ENCODE results near the gene FBXO44. TPM values are rescaled to one million over a fixed set of nuclear protein-coding genes. Genes with fewer than 3 reads are reported as not detected.

FBXO44 gene
- total and polyA plus RNA-seq, 2 experiments from 2014 or later: 22.0 to 30.8 TPM

GRCh38 chr1:11647333-11647732 is 7.3 kb upstream of the FBXO44 start:
- Mint-ChIP-seq H3K27ac (no peak overlapping the region), H3K4me1 (peaks cover 28% of the 10 kb centered on the region), H3K27me3 (ENCODE audit: insufficient read depth, low read depth, poor library complexity) (peaks cover 19% of the 10 kb centered on the region), H3K36me3 (ENCODE audit: low read depth) (peaks cover 2% of the 10 kb centered on the region; the same call in 1 of the 3 replicates), H3K9me3 (no peaks in the 10 kb centered on the region), H3K4me3 (no peak overlapping the region)
- H3K36me3 ChIP-seq (ENCODE audit: insufficient read depth): no peaks in the 10 kb centered on the region
- no peak overlapping the region for H3K4me3 ChIP-seq
- peaks cover 14% of the 10 kb centered on the region; the same call in 1 of the 2 replicates for H3F3A ChIP-seq (replicated peaks; ENCODE audit: low read depth)
- peaks cover 8% of the 10 kb centered on the region for H4K20me1 ChIP-seq (replicated peaks; ENCODE audit: insufficient read depth)
- H3K27me3 ChIP-seq (ENCODE audit: insufficient read depth): no peaks in the 10 kb centered on the region
- no peak overlapping the region for H3K27ac ChIP-seq (ENCODE audit: low read depth)
- H3K9me2 ChIP-seq (ENCODE audit: insufficient read depth): no peaks in the 10 kb centered on the region
- H3K4me1 ChIP-seq (ENCODE audit: insufficient read depth): peaks cover 16% of the 10 kb centered on the region
- ATAC-seq: no peak
- DNase-seq (ENCODE audit: low spot score): no peak
- TF ChIP-seq JUNB (IDR thresholded peaks at IDR 0.05; ENCODE audit: unreplicated experiment) (no peak), STAT1 (IDR thresholded peaks at IDR 0.05; ENCODE audit: unreplicated experiment) (no peak), ZNF114 (CRISPR knock-in tag; IDR thresholded peaks at IDR 0.05) (no peak), EZH2phosphoT487 (IDR thresholded peaks at IDR 0.05; ENCODE audit: unreplicated experiment) (no peak), EZH2 (IDR thresholded peaks at IDR 0.05; ENCODE audit: low read depth, unreplicated experiment) (no peak), CREB1 (CRISPR knock-in tag; IDR thresholded peaks at IDR 0.05; ENCODE audit: low read depth) (no peak), ZNF462 (CRISPR knock-in tag; IDR thresholded peaks at IDR 0.05) (no peak), ETS1 (IDR thresholded peaks at IDR 0.05) (no peak), NANOG (IDR thresholded peaks at IDR 0.05; ENCODE audit: borderline replicate concordance) (no peak), ZNF331 (CRISPR knock-in tag; IDR thresholded peaks at IDR 0.05; ENCODE audit: low read depth) (no peak), POLR2AphosphoS5 (IDR thresholded peaks at IDR 0.05; ENCODE audit: low read depth) (no peak), CTCF (conservative IDR thresholded peaks at IDR 0.05; ENCODE audit: low read depth in 2 of 2) (no peak)
- TF ChIP-seq, protein P1, sequence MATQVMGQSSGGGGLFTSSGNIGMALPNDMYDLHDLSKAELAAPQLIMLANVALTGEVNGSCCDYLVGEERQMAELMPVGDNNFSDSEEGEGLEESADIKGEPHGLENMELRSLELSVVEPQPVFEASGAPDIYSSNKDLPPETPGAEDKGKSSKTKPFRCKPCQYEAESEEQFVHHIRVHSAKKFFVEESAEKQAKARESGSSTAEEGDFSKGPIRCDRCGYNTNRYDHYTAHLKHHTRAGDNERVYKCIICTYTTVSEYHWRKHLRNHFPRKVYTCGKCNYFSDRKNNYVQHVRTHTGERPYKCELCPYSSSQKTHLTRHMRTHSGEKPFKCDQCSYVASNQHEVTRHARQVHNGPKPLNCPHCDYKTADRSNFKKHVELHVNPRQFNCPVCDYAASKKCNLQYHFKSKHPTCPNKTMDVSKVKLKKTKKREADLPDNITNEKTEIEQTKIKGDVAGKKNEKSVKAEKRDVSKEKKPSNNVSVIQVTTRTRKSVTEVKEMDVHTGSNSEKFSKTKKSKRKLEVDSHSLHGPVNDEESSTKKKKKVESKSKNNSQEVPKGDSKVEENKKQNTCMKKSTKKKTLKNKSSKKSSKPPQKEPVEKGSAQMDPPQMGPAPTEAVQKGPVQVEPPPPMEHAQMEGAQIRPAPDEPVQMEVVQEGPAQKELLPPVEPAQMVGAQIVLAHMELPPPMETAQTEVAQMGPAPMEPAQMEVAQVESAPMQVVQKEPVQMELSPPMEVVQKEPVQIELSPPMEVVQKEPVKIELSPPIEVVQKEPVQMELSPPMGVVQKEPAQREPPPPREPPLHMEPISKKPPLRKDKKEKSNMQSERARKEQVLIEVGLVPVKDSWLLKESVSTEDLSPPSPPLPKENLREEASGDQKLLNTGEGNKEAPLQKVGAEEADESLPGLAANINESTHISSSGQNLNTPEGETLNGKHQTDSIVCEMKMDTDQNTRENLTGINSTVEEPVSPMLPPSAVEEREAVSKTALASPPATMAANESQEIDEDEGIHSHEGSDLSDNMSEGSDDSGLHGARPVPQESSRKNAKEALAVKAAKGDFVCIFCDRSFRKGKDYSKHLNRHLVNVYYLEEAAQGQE (IDR thresholded peaks at IDR 0.05; ENCODE audit: unreplicated experiment): no peak
- no peak overlapping the region for H2AFZ ChIP-seq
- no peak overlapping the region for H3K4me2 ChIP-seq
- H3K79me2 ChIP-seq (replicated peaks; ENCODE audit: insufficient read depth): peaks cover 11% of the 10 kb centered on the region; the same call in 1 of the 2 replicates

Data from GM23338 (cell line).